Mesendoderm (in vitro differentiated cells): ENCODE measurements around the gene UGT1A1.

Source experiments
- DNase-seq: peaks from one replicate; pipeline ENCODE4 v3.0.0; 2013
- H2AK5ac ChIP-seq: 2 replicates; pipeline ENCODE4 v1.6.1; 2013; ENCODE audit warnings: low read length, inconsistent platforms
- H2BK120ac ChIP-seq: 2 replicates; pipeline ENCODE4 v1.6.1; 2013; ENCODE audit warnings: low read depth, mild to moderate bottlenecking, low read length, moderate library complexity, mixed read lengths
- H2BK15ac ChIP-seq: replicated peaks from 2 replicates; pipeline ENCODE4 v1.6.1; 2013; ENCODE audit warnings: low read depth, mild to moderate bottlenecking, moderate library complexity
- H2BK5ac ChIP-seq: 2 replicates; pipeline ENCODE4 v1.6.1; 2013; ENCODE audit warnings: low read length, inconsistent platforms
- H3K18ac ChIP-seq: 2 replicates; pipeline ENCODE4 v1.6.1; 2013; ENCODE audit warnings: mild to moderate bottlenecking, low read length, mixed read lengths
- H3K23ac ChIP-seq: one replicate; pipeline ENCODE4 v1.6.1; 2013; ENCODE audit warnings: low read length
- H3K27ac ChIP-seq: 2 replicates; pipeline ENCODE4 v1.5.1; 2013; ENCODE audit warnings: low read depth, mild to moderate bottlenecking, inconsistent platforms, low read length, moderate library complexity
- H3K27me3 ChIP-seq: 2 replicates; pipeline ENCODE4 v1.6.1; 2013; ENCODE audit warnings: low read length, control low read depth, mild to moderate bottlenecking, inconsistent platforms; ENCODE audit not compliant: insufficient read depth, poor library complexity
- H3K36me3 ChIP-seq: 2 replicates; pipeline ENCODE4 v1.6.1; 2013; ENCODE audit warnings: low read length, inconsistent platforms; ENCODE audit not compliant: control insufficient read depth, insufficient read depth
- H3K4ac ChIP-seq: one replicate; pipeline ENCODE4 v1.6.1; 2013; ENCODE audit warnings: low read depth, mild to moderate bottlenecking, low read length, moderate library complexity
- H3K4me1 ChIP-seq: 2 replicates; pipeline ENCODE4 v1.6.1; 2013; ENCODE audit warnings: low read depth, low read length, inconsistent platforms; ENCODE audit not compliant: control insufficient read depth
- H3K4me2 ChIP-seq: 2 replicates; pipeline ENCODE4 v1.6.1; 2013; ENCODE audit warnings: low read length
- H3K4me3 ChIP-seq: 2 replicates; pipeline ENCODE4 v1.5.1; 2013; ENCODE audit warnings: mild to moderate bottlenecking, low read length
- H3K56ac ChIP-seq: one replicate; pipeline ENCODE4 v1.6.1; 2013; ENCODE audit warnings: low read length
- H3K79me1 ChIP-seq: 2 replicates; pipeline ENCODE4 v1.6.1; 2013; ENCODE audit warnings: low read length, inconsistent platforms
- H3K79me2 ChIP-seq: 2 replicates; pipeline ENCODE4 v1.6.1; 2013; ENCODE audit warnings: mild to moderate bottlenecking, low read length; ENCODE audit not compliant: control insufficient read depth, insufficient read depth
- H3K9ac ChIP-seq: 2 replicates; pipeline ENCODE4 v1.6.1; 2013; ENCODE audit warnings: low read length, inconsistent platforms
- H4K5ac ChIP-seq: one replicate; pipeline ENCODE4 v1.6.1; 2013; ENCODE audit warnings: low read length
- H4K8ac ChIP-seq: one replicate; pipeline ENCODE4 v1.6.1; 2013; ENCODE audit warnings: low read depth, mild to moderate bottlenecking, control low read depth, low read length, moderate library complexity
- WGBS: extraction: QIAGEN DNeasy Blood & Tissue Kit; methylation state at CpG from one replicate; pipeline ENCODE4 v1.1.7; 2013; ENCODE audit warnings: low lambda C conversion rate, missing lambda C conversion rate; ENCODE audit not compliant: insufficient coverage; ENCODE audit errors: extremely low coverage; 5-methylcytosine and 5-hydroxymethylcytosine counted together

Gene UGT1A1

GRCh38 chr2:233761040-233761769 lies 1.1 kb downstream of the UGT1A1 start:
- no peak overlapping the region for H3K4ac ChIP-seq
- no peak for DNase-seq
- no peak overlapping the region for H2AK5ac ChIP-seq
- no peak overlapping the region for H3K23ac ChIP-seq
- no peak overlapping the region for H3K56ac ChIP-seq
- no peaks in the 10 kb centered on the region for H3K79me2 ChIP-seq
- no peak overlapping the region for H2BK120ac ChIP-seq
- no peaks in the 10 kb centered on the region for H3K27me3 ChIP-seq
- H4K8ac ChIP-seq: no peak overlapping the region
- no peak overlapping the region for H3K18ac ChIP-seq
- H3K27ac ChIP-seq: no peak overlapping the region
- H3K36me3 ChIP-seq: no peaks in the 10 kb centered on the region
- no peaks in the 10 kb centered on the region for H3K4me1 ChIP-seq
- no peak overlapping the region for H4K5ac ChIP-seq
- H3K4me3 ChIP-seq: no peak overlapping the region
- no peak overlapping the region for H2BK15ac ChIP-seq
- no peak overlapping the region for H3K9ac ChIP-seq
- WGBS: no CpG with 5 or more reads among the region's 4 CpGs
- H3K4me2 ChIP-seq: no peak overlapping the region
- no peak overlapping the region for H2BK5ac ChIP-seq
- no peaks in the 10 kb centered on the region for H3K79me1 ChIP-seq

DNA sequence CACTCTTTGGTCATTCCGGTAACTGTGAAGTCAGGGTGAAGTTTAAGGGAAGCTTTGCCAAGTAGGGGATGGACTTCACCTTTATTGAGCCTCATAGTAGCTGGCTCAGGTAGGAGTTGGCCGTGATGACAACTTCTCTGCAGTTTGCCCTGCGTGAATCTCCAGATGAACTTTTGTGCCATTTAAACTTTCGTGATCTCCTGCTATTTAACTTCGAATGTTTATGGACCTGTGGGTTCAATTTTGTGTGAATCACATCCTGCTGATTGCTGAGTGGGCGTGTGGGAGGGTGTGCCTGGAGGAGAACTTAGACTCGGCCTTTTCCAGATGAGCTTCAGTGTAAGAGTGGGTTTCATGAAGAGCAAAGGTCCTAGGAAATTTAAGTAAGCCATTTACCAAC lies 4.2 kb downstream of the UGT1A1 start:
- no peak overlapping the region for H2BK120ac ChIP-seq
- H4K5ac ChIP-seq: no peak overlapping the region
- WGBS: no CpG with 5 or more reads among the region's 7 CpGs
- H3K4me3 ChIP-seq: no peak overlapping the region
- DNase-seq: no peak
- no peak overlapping the region for H3K56ac ChIP-seq
- no peak overlapping the region for H3K23ac ChIP-seq
- no peak overlapping the region for H2BK15ac ChIP-seq
- no peaks in the 10 kb centered on the region for H3K79me1 ChIP-seq
- H3K79me2 ChIP-seq: no peaks in the 10 kb centered on the region
- no peak overlapping the region for H3K4ac ChIP-seq
- H3K27me3 ChIP-seq: no peaks in the 10 kb centered on the region
- no peak overlapping the region for H3K4me2 ChIP-seq
- no peak overlapping the region for H2AK5ac ChIP-seq
- no peak overlapping the region for H3K18ac ChIP-seq
- H3K4me1 ChIP-seq: no peaks in the 10 kb centered on the region
- H3K36me3 ChIP-seq: no peaks in the 10 kb centered on the region
- H3K9ac ChIP-seq: no peak overlapping the region
- H3K27ac ChIP-seq: no peak overlapping the region
- H4K8ac ChIP-seq: no peak overlapping the region
- no peak overlapping the region for H2BK5ac ChIP-seq

DNA sequence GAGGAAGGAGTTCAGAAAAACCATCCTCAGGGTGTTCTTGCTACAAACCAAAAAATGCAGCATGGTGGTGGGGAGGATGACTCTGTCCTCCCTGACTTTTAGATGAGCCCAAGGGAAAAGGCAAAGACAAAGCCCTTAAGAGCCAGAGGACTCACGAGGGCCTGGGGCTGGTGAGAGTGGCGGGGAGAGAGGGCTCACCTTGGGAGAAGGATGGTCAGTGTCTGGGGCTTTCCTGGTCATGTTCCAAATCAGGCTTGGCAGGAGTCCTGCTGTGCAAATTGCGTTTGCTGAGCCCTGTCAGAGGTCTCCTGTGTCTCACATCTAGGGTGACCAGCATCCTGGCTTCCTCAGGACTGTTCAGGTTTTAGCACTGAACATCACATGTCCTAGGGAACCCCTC lies 4.7 kb downstream of the UGT1A1 start:
- H4K5ac ChIP-seq: no peak overlapping the region
- H3K9ac ChIP-seq: no peak overlapping the region
- DNase-seq: no peak
- no peaks in the 10 kb centered on the region for H3K27me3 ChIP-seq
- no peak overlapping the region for H2BK15ac ChIP-seq
- H3K79me2 ChIP-seq: no peaks in the 10 kb centered on the region
- H2BK5ac ChIP-seq: no peak overlapping the region
- no peaks in the 10 kb centered on the region for H3K79me1 ChIP-seq
- no peak overlapping the region for H3K23ac ChIP-seq
- H2BK120ac ChIP-seq: no peak overlapping the region
- no peak overlapping the region for H2AK5ac ChIP-seq
- no peak overlapping the region for H3K4ac ChIP-seq
- H3K4me3 ChIP-seq: no peak overlapping the region
- H4K8ac ChIP-seq: no peak overlapping the region
- no peaks in the 10 kb centered on the region for H3K4me1 ChIP-seq
- H3K27ac ChIP-seq: no peak overlapping the region
- no peaks in the 10 kb centered on the region for H3K36me3 ChIP-seq
- WGBS: no CpG with 5 or more reads among the region's 3 CpGs
- no peak overlapping the region for H3K18ac ChIP-seq
- no peak overlapping the region for H3K4me2 ChIP-seq
- no peak overlapping the region for H3K56ac ChIP-seq

- Histone ChIP-seq H4K8ac (no peak overlapping the region), H3K56ac (no peak overlapping the region), H3K79me2 (no peaks in the 10 kb centered on the region), H3K36me3 (no peaks in the 10 kb centered on the region), H3K4me1 (no peaks in the 10 kb centered on the region), H3K27ac (no peak overlapping the region), H2BK120ac (no peak overlapping the region), H3K4me3 (no peak overlapping the region), H3K27me3 (no peaks in the 10 kb centered on the region), H3K4ac (no peak overlapping the region), H2BK15ac (no peak overlapping the region), H3K23ac (no peak overlapping the region), H3K18ac (no peak overlapping the region), H2BK5ac (no peak overlapping the region), H3K79me1 (no peaks in the 10 kb centered on the region), H2AK5ac (no peak overlapping the region), H4K5ac (no peak overlapping the region), H3K4me2 (no peak overlapping the region), H3K9ac (no peak overlapping the region)
- no peak for DNase-seq
- WGBS: no CpG with 5 or more reads among the region's 4 CpGs
Measured at GRCh38 chr2:233766416-233766815, 6.3 kb downstream of the UGT1A1 start.

- H2BK15ac ChIP-seq: no peak overlapping the region
- no peak overlapping the region for H3K23ac ChIP-seq
- H4K5ac ChIP-seq: no peak overlapping the region
- H2BK5ac ChIP-seq: no peak overlapping the region
- DNase-seq: peak; percentile 2
- H3K4me3 ChIP-seq: no peak overlapping the region
- no peak overlapping the region for H3K27ac ChIP-seq
- no peaks in the 10 kb centered on the region for H3K4me1 ChIP-seq
- H3K4ac ChIP-seq: no peak overlapping the region
- H2AK5ac ChIP-seq: no peak overlapping the region
- H3K79me2 ChIP-seq: no peaks in the 10 kb centered on the region
- no peak overlapping the region for H4K8ac ChIP-seq
- no peaks in the 10 kb centered on the region for H3K27me3 ChIP-seq
- no peak overlapping the region for H3K18ac ChIP-seq
- no peak overlapping the region for H3K9ac ChIP-seq
- H3K4me2 ChIP-seq: no peak overlapping the region
- H3K36me3 ChIP-seq: no peaks in the 10 kb centered on the region
- H2BK120ac ChIP-seq: no peak overlapping the region
- WGBS: no CpG with 5 or more reads among the region's 4 CpGs
- no peak overlapping the region for H3K56ac ChIP-seq
- H3K79me1 ChIP-seq: no peaks in the 10 kb centered on the region
Measured at GRCh38 chr2:233768076-233768475, 8.0 kb downstream of the UGT1A1 start.

DNA sequence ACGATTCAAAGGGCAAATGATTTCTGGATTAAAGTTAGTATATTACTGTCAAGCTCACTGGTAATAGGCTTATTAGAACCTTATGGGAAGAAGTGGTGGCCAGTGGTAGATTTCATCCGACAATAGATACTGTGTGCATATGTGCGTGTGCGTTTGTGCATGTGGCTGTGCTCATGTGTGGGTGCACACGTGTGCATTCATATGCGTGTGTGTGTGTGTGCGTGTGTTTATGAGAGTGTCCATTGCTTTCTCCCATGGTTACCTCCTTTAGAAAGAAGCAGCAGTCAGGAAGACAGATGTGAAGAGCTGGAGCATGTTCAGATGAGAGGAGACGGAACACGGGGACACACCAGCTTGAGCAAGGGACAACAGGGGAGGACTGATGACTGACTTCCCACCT lies 9.2 kb downstream of the UGT1A1 start:
- Histone ChIP-seq H3K79me2 (no peaks in the 10 kb centered on the region), H3K4me2 (no peak overlapping the region), H3K79me1 (no peaks in the 10 kb centered on the region), H3K36me3 (no peaks in the 10 kb centered on the region), H3K4me1 (no peaks in the 10 kb centered on the region), H2BK120ac (no peak overlapping the region), H2BK15ac (no peak overlapping the region), H3K18ac (no peak overlapping the region), H3K4me3 (no peak overlapping the region), H3K4ac (no peak overlapping the region), H4K5ac (no peak overlapping the region), H2BK5ac (no peak overlapping the region), H3K23ac (no peak overlapping the region), H4K8ac (no peak overlapping the region), H3K9ac (no peak overlapping the region), H3K27ac (no peak overlapping the region), H3K27me3 (no peaks in the 10 kb centered on the region), H2AK5ac (no peak overlapping the region), H3K56ac (no peak overlapping the region)
- WGBS: no CpG with 5 or more reads among the region's 9 CpGs
- no peak for DNase-seq
